H1 (cell line): ENCODE results near the gene ELMO1. TPM values are rescaled to one million over a fixed set of nuclear protein-coding genes. Genes with fewer than 3 reads are reported as not detected.

Source experiments
- CTCF ChIA-PET: fragments of 300-600 bp; sonication (Branson Sonifier 250); formaldehyde crosslinking; loops from one replicate; lab custom pipeline; 2021; ENCODE audit not compliant: partially characterized antibody; lab: Charles Lee
- POLR2A ChIA-PET: fragments of 300-600 bp; sonication (Branson Sonifier 250); formaldehyde crosslinking; loops from one replicate; lab custom pipeline; 2021; ENCODE audit warnings: inconsistent platforms; ENCODE audit not compliant: partially characterized antibody; lab: Charles Lee
- DNase-seq, 2 experiments: peaks; one replicate each; pipeline versions ENCODE4 v3.0.0 to v3.0.0-alpha.2; 2010 to 2022; ENCODE audit warnings: low spot score in 2 of 2, low read depth in 1 of 2, mixed read lengths in 1 of 2
- FAIRE-seq: peaks from 2 replicates; lab custom pipeline; 2011; peaks lifted over from hg19 to GRCh38; lab: Jason Lieb, UNC
- H2AFZ ChIP-seq: 2 replicates; pipeline ENCODE4 v1.8.1; 2012; ENCODE audit warnings: low read length, inconsistent platforms
- H2AK5ac ChIP-seq: 2 replicates; pipeline ENCODE4 v1.6.1; 2013; ENCODE audit warnings: low read depth, low read length
- H2BK120ac ChIP-seq: replicated peaks from 2 replicates; pipeline ENCODE3; 2013; ENCODE audit warnings: low read depth, low read length, inconsistent platforms
- H2BK12ac ChIP-seq: 2 replicates; pipeline ENCODE4 v1.6.1; 2013; ENCODE audit warnings: low read depth, low read length
- H2BK15ac ChIP-seq: 2 replicates; pipeline ENCODE4 v1.6.1; 2013; ENCODE audit warnings: low read length
- H2BK20ac ChIP-seq: 2 replicates; pipeline ENCODE4 v1.6.1; 2013; ENCODE audit warnings: low read length
- H2BK5ac ChIP-seq: 2 replicates; pipeline ENCODE4 v1.6.1; 2013; ENCODE audit warnings: low read depth, low read length
- H3K14ac ChIP-seq: 2 replicates; pipeline ENCODE4 v1.6.1; 2013; ENCODE audit warnings: inconsistent platforms; ENCODE audit not compliant: insufficient read length
- H3K18ac ChIP-seq: 2 replicates; pipeline ENCODE4 v1.6.1; 2013; ENCODE audit warnings: low read length; ENCODE audit errors: extremely low read depth
- H3K23ac ChIP-seq: 2 replicates; pipeline ENCODE4 v1.6.1; 2013; ENCODE audit warnings: inconsistent platforms; ENCODE audit not compliant: insufficient read length
- H3K23me2 ChIP-seq: 2 replicates; pipeline ENCODE4 v1.6.1; 2013; ENCODE audit warnings: low read depth, low read length
- H3K27ac ChIP-seq: 2 replicates; pipeline ENCODE4 v1.6.1; 2011; ENCODE audit warnings: low read depth, low read length, inconsistent platforms
- H3K27me3 ChIP-seq, 4 experiments: replicated peaks in 1 of 4; 1 replicate in 1 of 4; 2 replicates in 3 of 4; pipeline versions ENCODE4 v1.6.1 to v1.8.1; 2011 to 2013; ENCODE audit warnings: low read length in 3 of 4, mild to moderate bottlenecking in 3 of 4, inconsistent platforms in 2 of 4, mixed read lengths in 2 of 4, moderate library complexity in 1 of 4; ENCODE audit not compliant: control insufficient read depth in 3 of 4, insufficient read depth in 3 of 4; ENCODE audit errors: extremely low read depth in 1 of 4
- H3K36me3 ChIP-seq, 4 experiments: 2 replicates each; pipeline versions ENCODE4 v1.6.1 to v1.8.1; 2011 to 2013; ENCODE audit warnings: mild to moderate bottlenecking in 4 of 4, low read length in 3 of 4, moderate library complexity in 2 of 4, control low read depth in 1 of 4, inconsistent platforms in 1 of 4; ENCODE audit not compliant: insufficient read depth in 4 of 4, control insufficient read depth in 2 of 4
- H3K4ac ChIP-seq: replicated peaks from 2 replicates; pipeline ENCODE3; 2013; ENCODE audit warnings: low read length, low read depth, mixed read lengths, inconsistent platforms; ENCODE audit not compliant: insufficient read length
- H3K4me1 ChIP-seq, 4 experiments: replicated peaks in 1 of 4; 1 replicate in 1 of 4; 2 replicates in 3 of 4; pipeline versions ENCODE4 v1.6.1 to v1.8.1; 2011 to 2013; ENCODE audit warnings: low read length in 3 of 4, inconsistent platforms in 2 of 4, mixed read lengths in 1 of 4; ENCODE audit not compliant: insufficient read depth in 4 of 4, control insufficient read depth in 3 of 4
- H3K4me2 ChIP-seq, 2 experiments: 2 replicates each; pipeline versions ENCODE4 v1.6.1 to v1.8.1; 2011 to 2013; ENCODE audit warnings: low read depth in 2 of 2, low read length in 2 of 2, control low read depth in 1 of 2, inconsistent platforms in 1 of 2, mild to moderate bottlenecking in 1 of 2; ENCODE audit not compliant: insufficient read depth in 1 of 2
- H3K4me3 ChIP-seq, 4 experiments: fragments of 200-600, 300-600 bp in 1 of 4; sonication (generic), shearing (Covaris generic), sonication (Bioruptor Twin) in 1 of 4; 2 replicates each; pipeline versions ENCODE4 v1.5.1 to v1.8.1; 2011 to 2016; ENCODE audit warnings: low read length in 4 of 4, low read depth in 3 of 4, control low read depth in 2 of 4, inconsistent platforms in 2 of 4, mild to moderate bottlenecking in 2 of 4, mixed read lengths in 1 of 4, moderate library complexity in 1 of 4; ENCODE audit not compliant: insufficient read depth in 2 of 4; ENCODE audit errors: extremely low read depth in 1 of 4
- H3K56ac ChIP-seq: replicated peaks from 2 replicates; pipeline ENCODE3; 2013; ENCODE audit warnings: low read depth, mild to moderate bottlenecking, mixed read lengths, low read length, inconsistent platforms; ENCODE audit not compliant: insufficient read length
- H3K79me1 ChIP-seq: 2 replicates; pipeline ENCODE4 v1.6.1; 2013; ENCODE audit warnings: low read depth, low read length, control low read depth
- H3K79me2 ChIP-seq, 2 experiments: 2 replicates each; pipeline versions ENCODE4 v1.6.1 to v1.8.1; 2012 to 2013; ENCODE audit warnings: low read length in 2 of 2, mild to moderate bottlenecking in 2 of 2, inconsistent platforms in 1 of 2; ENCODE audit not compliant: insufficient read depth in 2 of 2, control insufficient read depth in 1 of 2
- H3K9ac ChIP-seq, 4 experiments: replicated peaks in 1 of 4; 1 replicate in 1 of 4; 2 replicates in 3 of 4; pipeline versions ENCODE4 v1.6.1 to v1.8.1; 2011 to 2013; ENCODE audit warnings: low read depth in 3 of 4, low read length in 3 of 4, control low read depth in 2 of 4, mild to moderate bottlenecking in 2 of 4, moderate library complexity in 2 of 4, inconsistent platforms in 1 of 4; ENCODE audit errors: extremely low read depth in 1 of 4
- H3K9me3 ChIP-seq, 2 experiments: 2 replicates each; pipeline versions ENCODE4 v1.6.1 to v1.8.1; 2012 to 2013; ENCODE audit warnings: mild to moderate bottlenecking in 2 of 2, moderate library complexity in 2 of 2, control low read depth in 1 of 2, inconsistent platforms in 1 of 2, low read depth in 1 of 2, low read length in 1 of 2, mixed read lengths in 1 of 2; ENCODE audit not compliant: insufficient read depth in 2 of 2
- H4K20me1 ChIP-seq, 2 experiments: replicated peaks in 1 of 2; 2 replicates each; pipeline versions ENCODE3 to v1.8.1; 2011 to 2013; ENCODE audit warnings: inconsistent platforms in 2 of 2, low read length in 2 of 2, mild to moderate bottlenecking in 1 of 2; ENCODE audit not compliant: insufficient read depth in 2 of 2, control insufficient read depth in 1 of 2
- H4K5ac ChIP-seq: 2 replicates; pipeline ENCODE4 v1.6.1; 2013; ENCODE audit warnings: low read length, low read depth, mixed read lengths, inconsistent platforms; ENCODE audit not compliant: insufficient read length
- H4K8ac ChIP-seq: 2 replicates; pipeline ENCODE4 v1.8.0; 2013; ENCODE audit warnings: mild to moderate bottlenecking, moderate library complexity, low read length, inconsistent platforms; ENCODE audit not compliant: insufficient read depth; ENCODE audit errors: extremely low read depth
- H4K91ac ChIP-seq: replicated peaks from 2 replicates; pipeline ENCODE3; 2013; ENCODE audit warnings: low read length, mixed read lengths, inconsistent platforms; ENCODE audit not compliant: insufficient read length
- CEBPB ChIP-seq: IDR thresholded peaks from 2 replicates; pipeline ENCODE4 v1.6.1; 2012; ENCODE audit warnings: low read depth, low read length
- WGBS, 2 experiments: shearing (Covaris generic) in 1 of 2; methylation state at CpG; one replicate each; pipeline versions ENCODE4 v1.1.6 to v1.1.7; 2013 to 2015; ENCODE audit warnings: low lambda C conversion rate in 2 of 2, mixed read lengths in 2 of 2, inconsistent platforms in 1 of 2, low coverage in 1 of 2, missing lambda C conversion rate in 1 of 2; ENCODE audit not compliant: insufficient replicate concordance in 2 of 2, insufficient coverage in 1 of 2, insufficient read length in 1 of 2; ENCODE audit errors: extremely low coverage in 1 of 2, missing lambda C conversion rate in 1 of 2; 5-methylcytosine and 5-hydroxymethylcytosine counted together
- polyA plus RNA-seq, 7 experiments: library from polyadenylated mRNA; depleted of rRNA in 3 of 7; stranded (reverse) in 5 of 7; unstranded in 2 of 7; fragments of >200 nt in 5 of 7; fragments of 200-250 nt in 2 of 7; gene quantifications; 1 replicate in 5 of 7; 2 replicates in 1 of 7; 4 replicates in 1 of 7; pipeline versions ENCODE4 v1.2.1 to v1.2.3, GENCODE V29; 2011 to 2013; ENCODE audit warnings: missing spikeins in 2 of 7, mixed read lengths in 2 of 7
- total RNA-seq: library from RNA; stranded (reverse); fragmentation: NEBNext Ultra II Directional; extraction: Animal tissue kit (Norgen Biotek cat#: 25700); gene quantifications from 2 replicates; pipeline ENCODE4 v1.2.1, GENCODE V29; 2021

ELMO1 gene
- total and polyA plus RNA-seq, 2 of the 8 experiments (the other 6 are each of a cell fraction or from before 2014, with no cell fraction given): 18.4 to 21.0 TPM

DNA sequence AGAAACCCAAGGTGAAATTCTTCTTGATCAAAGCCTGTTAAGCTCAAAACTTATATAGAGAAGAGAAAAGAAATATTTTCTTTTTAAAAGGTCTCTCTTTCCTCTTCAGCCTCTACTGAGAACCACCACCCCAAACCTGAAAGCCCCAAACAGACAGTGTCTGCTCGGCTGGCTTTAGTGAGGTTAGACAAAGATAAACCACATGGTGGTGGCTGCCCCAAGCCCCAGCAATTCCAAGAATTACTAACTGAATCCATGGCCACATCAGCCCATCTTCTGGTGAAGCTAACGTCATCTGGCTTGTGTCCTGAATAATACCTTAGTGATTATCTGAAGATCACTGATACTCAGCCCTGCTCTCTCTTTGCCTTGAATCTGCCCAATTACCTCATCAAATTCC is 275.0 kb downstream of the ELMO1 start:
- DNase-seq: no peak
- ChIA-PET POLR2A (no interaction called here), CTCF (interaction anchor here (0.7 to 2.0 kb wide), 4 partner anchors 8 to 186 kb away, joined by 3 to 5 read pairs (median 3); no protein-coding TSS in a partner anchor)
- Histone ChIP-seq H3K4me1 (no peaks in the 10 kb centered on the region), H2AK5ac (no peak overlapping the region), H3K79me2 (no peaks in the 10 kb centered on the region), H4K20me1 (no peaks in the 10 kb centered on the region), H2AFZ (no peak overlapping the region), H2BK5ac (no peak overlapping the region), H3K14ac (no peak overlapping the region), H4K8ac (no peak overlapping the region), H2BK20ac (no peak overlapping the region), H3K4me3 (no peak overlapping the region), H3K36me3 (peaks cover 0 to 14% (median 0%) of the 10 kb centered on the region in 4 experiments; a peak in 2 of 8 replicates), H3K9me3 (peaks cover 10 to 19% of the 10 kb centered on the region in 2 experiments), H2BK12ac (no peak overlapping the region), H3K27ac (no peak overlapping the region), H3K4me2 (no peak overlapping the region), H3K23me2 (no peaks in the 10 kb centered on the region), H4K5ac (no peak overlapping the region), H3K27me3 (no peaks in the 10 kb centered on the region), H3K18ac (no peak overlapping the region), H2BK15ac (no peak overlapping the region), H3K23ac (no peak overlapping the region), H2BK120ac (no peak overlapping the region), H4K91ac (no peak overlapping the region), H3K56ac (no peak overlapping the region), H3K79me1 (no peaks in the 10 kb centered on the region), H3K9ac (no peak overlapping the region), H3K4ac (no peak overlapping the region)
- 94% methylated on average over 2 of the region's 2 CpGs; no CpG with 5 or more reads in 1 of the 2 experiments for WGBS, 2 experiments
- no peak for FAIRE-seq
- no peak for TF ChIP-seq CEBPB
